Measurements from ENCODE around the gene PAK4.

The PAK4 gene

GRCh38 chr19:39165857-39166256, 40.3 kb downstream of the PAK4 start:
- no peak for DNase-seq (ENCODE audit: low spot score)

- no peak for DNase-seq (ENCODE audit: low spot score)
Measured at GRCh38 chr19:39166571-39167391, 41.2 kb downstream of the PAK4 start.

- no peak for DNase-seq (ENCODE audit: low spot score)
Measured at GRCh38 chr19:39167461-39168257, 42.1 kb downstream of the PAK4 start.

GRCh38 chr19:39168258-39169142, 42.9 kb downstream of the PAK4 start:
- no peak for DNase-seq (ENCODE audit: low spot score)

- no peak for DNase-seq (ENCODE audit: low spot score)
Measured at GRCh38 chr19:39169143-39169810, 43.7 kb downstream of the PAK4 start.

- no peak for DNase-seq (ENCODE audit: low spot score)
Measured at GRCh38 chr19:39170386-39171231, 45.0 kb downstream of the PAK4 start.

GRCh38 chr19:39171479-39172465, 46.2 kb downstream of the PAK4 start:
- no peak for DNase-seq (ENCODE audit: low spot score)

- DNase-seq (ENCODE audit: low spot score): no peak
Measured at GRCh38 chr19:39172700-39173501, 47.3 kb downstream of the PAK4 start.

- no peak for DNase-seq (ENCODE audit: low spot score)
Measured at GRCh38 chr19:39173502-39173991, 48.0 kb downstream of the PAK4 start.

GRCh38 chr19:39174142-39174541, 48.6 kb downstream of the PAK4 start:
- no peak for DNase-seq (ENCODE audit: low spot score)

- DNase-seq (ENCODE audit: low spot score): no peak
Measured at GRCh38 chr19:39174558-39175544, 49.3 kb downstream of the PAK4 start.

GRCh38 chr19:39175564-39175963, 50.0 kb downstream of the PAK4 start:
- no peak for DNase-seq (ENCODE audit: low spot score)

- no peak for DNase-seq (ENCODE audit: low spot score)
Measured at GRCh38 chr19:39177110-39177699, 51.6 kb downstream of the PAK4 start.

GRCh38 chr19:39177736-39178135, 52.1 kb downstream of the PAK4 start:
- DNase-seq (ENCODE audit: low spot score): no peak

- DNase-seq (ENCODE audit: low spot score): no peak
Measured at GRCh38 chr19:39178296-39179006, 52.9 kb downstream of the PAK4 start.

GRCh38 chr19:39179754-39180153, 54.2 kb downstream of the PAK4 start:
- no peak for DNase-seq (ENCODE audit: low spot score)

Measured in GM03348 (cell line).